ENCODE results near the gene CNGB1.

GRCh38 chr16:57996406-57997175, 25.7 kb upstream of the CNGB1 start:
- TF ChIP-seq CTCF (IDR thresholded peaks at IDR 0.05) (no peak), POLR2A (IDR thresholded peaks at IDR 0.05) (no peak)
